Measurements from ENCODE around the gene SPOP. TPM values are rescaled to one million over a fixed set of nuclear protein-coding genes. Genes with fewer than 3 reads are reported as not detected.

The SPOP gene
- total RNA-seq, 1 donor from 2014 or later = 64.0 TPM

GRCh38 chr17:49699966-49700575, 22.2 kb upstream of the SPOP start:
- ATAC-seq (ENCODE audit: poor library complexity) (peak; percentile 69), DNase-seq (peak; percentile 78)
- intact Hi-C loops (cut with DNase I) = loop anchor here (10.0 kb wide), 1 partner anchor 295 kb away; the partner anchor contains the start of gene DLX3

GRCh38 chr17:49698005-49698404, 20.1 kb upstream of the SPOP start:
- DNase-seq = no peak
- no peak for ATAC-seq (ENCODE audit: poor library complexity)
- intact Hi-C loops (cut with DNase I) = no loop called here

- intact Hi-C loops (cut with DNase I) = no loop called here
- ATAC-seq (ENCODE audit: poor library complexity) (no peak), DNase-seq (no peak)
Observed at GRCh38 chr17:49696233-49696761, 18.4 kb upstream of the SPOP start.

GRCh38 chr17:49695698-49696232, 17.9 kb upstream of the SPOP start:
- DNase-seq = no peak
- no peak for ATAC-seq (ENCODE audit: poor library complexity)
- intact Hi-C loops (cut with DNase I) = loop anchor here (2.0 kb wide), 1 partner anchor 127 kb away; no protein-coding TSS in a partner anchor

- DNase-seq (peak; percentile 74), ATAC-seq (ENCODE audit: poor library complexity) (peak; percentile 21)
- intact Hi-C loops (cut with DNase I) = loop anchor here (2.0 kb wide), 1 partner anchor 126 kb away; no protein-coding TSS in a partner anchor
Observed at GRCh38 chr17:49694847-49695697, 17.2 kb upstream of the SPOP start.

- ATAC-seq (ENCODE audit: poor library complexity) = no peak
- intact Hi-C loops (cut with DNase I) = no loop called here
- DNase-seq = no peak
Observed at GRCh38 chr17:49692751-49693150, 14.9 kb upstream of the SPOP start.

- intact Hi-C loops (cut with DNase I) = no loop called here
- ATAC-seq (ENCODE audit: poor library complexity) (peak; percentile 26), DNase-seq (no peak)
Observed at GRCh38 chr17:49691677-49692191, 13.8 kb upstream of the SPOP start.

- intact Hi-C loops (cut with DNase I) = no loop called here
- ATAC-seq (ENCODE audit: poor library complexity) (peak; percentile 82), DNase-seq (no peak)
Observed at GRCh38 chr17:49691086-49691676, 13.3 kb upstream of the SPOP start.

- intact Hi-C loops (cut with DNase I) = no loop called here
- DNase-seq (no peak), ATAC-seq (ENCODE audit: poor library complexity) (peak; percentile 13)
Observed at GRCh38 chr17:49690256-49690655, 12.4 kb upstream of the SPOP start.

- DNase-seq (no peak), ATAC-seq (ENCODE audit: poor library complexity) (no peak)
- intact Hi-C loops (cut with DNase I) = no loop called here
Observed at GRCh38 chr17:49688848-49689247, 11.0 kb upstream of the SPOP start.

- DNase-seq (no peak), ATAC-seq (ENCODE audit: poor library complexity) (no peak)
- intact Hi-C loops (cut with DNase I) = no loop called here
Observed at GRCh38 chr17:49687878-49688491, 10.1 kb upstream of the SPOP start.

GRCh38 chr17:49681106-49681979, 3.4 kb upstream of the SPOP start:
- intact Hi-C loops (cut with DNase I) = no loop called here

GRCh38 chr17:49680314-49680713, 2.4 kb upstream of the SPOP start:
- ATAC-seq (ENCODE audit: poor library complexity) (no peak), DNase-seq (no peak)
- intact Hi-C loops (cut with DNase I) = no loop called here

More at GRCh38 chr17:49681106-49681979, 3.4 kb upstream of the SPOP start:
- ATAC-seq (ENCODE audit: poor library complexity) (no peak), DNase-seq (no peak)

- intact Hi-C loops (cut with DNase I) = loop anchor here (10.0 kb wide), 1 partner anchor 63 kb away; no protein-coding TSS in a partner anchor
- ATAC-seq (ENCODE audit: poor library complexity) (peak; percentile 90), DNase-seq (peak; percentile 99)
Observed at GRCh38 chr17:49677134-49677932, 564 bp downstream of the SPOP start.

GRCh38 chr17:49676276-49676868, 1.5 kb downstream of the SPOP start:
- no peak for ATAC-seq (ENCODE audit: poor library complexity)
- intact Hi-C loops (cut with DNase I) = loop anchor here (10.0 kb wide), 1 partner anchor 62 kb away; no protein-coding TSS in a partner anchor
- DNase-seq = no peak

- intact Hi-C loops (cut with DNase I) = loop anchor here (10.0 kb wide), 1 partner anchor 60 kb away; no protein-coding TSS in a partner anchor
Observed at GRCh38 chr17:49674507-49674906, 3.4 kb downstream of the SPOP start.

More at GRCh38 chr17:49674507-49674906, 3.4 kb downstream of the SPOP start:
- DNase-seq (no peak), ATAC-seq (ENCODE audit: poor library complexity) (no peak)
